Epithelial cell of proximal tubule (primary cell): Measurements from ENCODE around the gene CLASP1. TPM values are rescaled to one million over a fixed set of nuclear protein-coding genes. Genes with fewer than 3 reads are reported as not detected.

Experiments
- DNase-seq: peaks from one replicate; pipeline ENCODE4 v3.0.0-alpha.2; 2011; ENCODE audit warnings: low read depth
- H3K4me3 ChIP-seq: 2 replicates; pipeline ENCODE4 v1.5.1; 2011; ENCODE audit warnings: low read depth, mild to moderate bottlenecking, low read length
- total RNA-seq: library from RNA; depleted of rRNA; stranded (reverse); fragments of >200 nt; gene quantifications from 2 replicates; pipeline ENCODE4 v1.2.3, GENCODE V29; 2015
- TF ChIP-seq, protein P1 (sequence below): conservative IDR thresholded peaks from 2 replicates; pipeline ENCODE4 v1.5.1; 2012; ENCODE audit warnings: low read depth, mild to moderate bottlenecking, low read length

The CLASP1 gene
- total RNA-seq, 1 donor from 2014 or later = 35.0 TPM

GRCh38 chr2:121536850-121537557 is 112.3 kb downstream of the CLASP1 start:
- DNase-seq = no peak
- TF ChIP-seq, protein P1, sequence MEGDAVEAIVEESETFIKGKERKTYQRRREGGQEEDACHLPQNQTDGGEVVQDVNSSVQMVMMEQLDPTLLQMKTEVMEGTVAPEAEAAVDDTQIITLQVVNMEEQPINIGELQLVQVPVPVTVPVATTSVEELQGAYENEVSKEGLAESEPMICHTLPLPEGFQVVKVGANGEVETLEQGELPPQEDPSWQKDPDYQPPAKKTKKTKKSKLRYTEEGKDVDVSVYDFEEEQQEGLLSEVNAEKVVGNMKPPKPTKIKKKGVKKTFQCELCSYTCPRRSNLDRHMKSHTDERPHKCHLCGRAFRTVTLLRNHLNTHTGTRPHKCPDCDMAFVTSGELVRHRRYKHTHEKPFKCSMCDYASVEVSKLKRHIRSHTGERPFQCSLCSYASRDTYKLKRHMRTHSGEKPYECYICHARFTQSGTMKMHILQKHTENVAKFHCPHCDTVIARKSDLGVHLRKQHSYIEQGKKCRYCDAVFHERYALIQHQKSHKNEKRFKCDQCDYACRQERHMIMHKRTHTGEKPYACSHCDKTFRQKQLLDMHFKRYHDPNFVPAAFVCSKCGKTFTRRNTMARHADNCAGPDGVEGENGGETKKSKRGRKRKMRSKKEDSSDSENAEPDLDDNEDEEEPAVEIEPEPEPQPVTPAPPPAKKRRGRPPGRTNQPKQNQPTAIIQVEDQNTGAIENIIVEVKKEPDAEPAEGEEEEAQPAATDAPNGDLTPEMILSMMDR = no peak

GRCh38 chr2:121536347-121536746 is 112.9 kb downstream of the CLASP1 start:
- no peak for DNase-seq
- H3K4me3 ChIP-seq = no peak overlapping the region
- TF ChIP-seq, protein P1 = no peak

More at GRCh38 chr2:121536850-121537557, 112.3 kb downstream of the CLASP1 start:
- no peak overlapping the region for H3K4me3 ChIP-seq

GRCh38 chr2:121534007-121534406 is 115.3 kb downstream of the CLASP1 start:
- DNase-seq = no peak
- TF ChIP-seq, protein P1 = no peak
- H3K4me3 ChIP-seq = no peak overlapping the region

DNA sequence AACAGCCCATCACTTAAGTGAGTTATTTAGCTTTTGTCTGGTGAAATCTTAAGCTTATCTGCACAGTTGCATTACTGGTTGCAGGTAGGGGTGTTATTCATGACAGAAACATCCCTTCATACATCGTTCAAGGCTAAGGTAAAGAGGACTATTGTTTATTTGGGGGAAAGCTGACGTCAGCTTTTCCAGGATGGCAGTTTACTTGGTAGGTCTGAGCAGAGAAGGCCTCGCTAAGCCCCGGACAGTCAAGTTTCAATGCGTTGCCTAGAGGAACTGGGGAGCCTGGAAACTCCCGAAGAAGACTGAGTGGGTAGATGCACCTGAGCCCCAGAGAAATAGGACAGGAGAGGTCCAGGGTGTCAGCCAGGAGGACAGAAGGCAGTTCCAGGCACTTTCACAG is 116.4 kb downstream of the CLASP1 start:
- TF ChIP-seq, protein P1 = no peak
- no peak overlapping the region for H3K4me3 ChIP-seq
- no peak for DNase-seq

DNA sequence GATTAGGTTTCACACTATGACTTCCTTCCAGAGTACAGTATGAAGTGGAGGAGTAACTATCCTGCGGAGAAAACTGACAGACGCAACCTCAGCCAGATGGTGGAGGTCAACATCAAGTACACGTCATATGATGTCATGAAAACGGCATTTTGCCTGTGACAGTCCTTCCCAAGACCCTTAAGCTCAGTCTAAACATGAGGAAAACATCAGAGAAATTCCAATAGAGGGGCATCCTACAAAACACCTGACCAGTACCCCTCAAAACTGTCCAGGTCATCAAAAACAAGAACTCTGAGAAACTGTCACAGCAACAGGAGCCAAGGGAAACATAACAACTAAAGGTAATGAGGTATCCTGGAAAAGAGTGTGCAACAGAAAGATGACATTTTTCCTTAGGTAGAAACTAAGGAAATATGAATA is 116.9 kb downstream of the CLASP1 start:
- no peak for DNase-seq
- TF ChIP-seq, protein P1 = no peak
- no peak overlapping the region for H3K4me3 ChIP-seq

DNA sequence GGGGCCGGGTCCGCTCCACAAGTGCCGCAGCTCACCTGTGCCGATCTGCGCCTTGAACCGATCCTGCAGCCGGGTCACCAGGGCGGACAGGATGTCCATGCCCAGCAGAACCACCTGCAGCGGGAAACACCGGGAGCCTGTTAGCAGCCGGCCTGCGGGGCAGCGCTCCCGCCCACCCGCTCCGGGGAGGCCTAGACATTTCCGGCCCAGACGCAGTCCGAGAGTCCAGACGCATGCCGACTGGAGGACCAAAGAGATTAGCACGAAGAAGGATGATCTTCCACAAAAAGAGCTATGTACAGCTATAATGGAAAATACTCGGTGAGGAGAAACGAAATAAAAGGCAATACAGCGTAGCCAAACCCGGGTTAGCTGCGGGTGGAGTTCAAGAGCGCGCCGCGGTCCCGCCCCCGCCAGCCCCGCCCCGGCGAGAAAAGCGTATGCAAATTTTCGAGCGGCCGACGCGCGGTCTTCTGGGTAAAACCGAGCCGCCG is 119.0 kb downstream of the CLASP1 start:
- peak overlapping the region; percentile 65 for H3K4me3 ChIP-seq
- TF ChIP-seq, protein P1 = no peak
- peak; percentile 43 for DNase-seq
